NCI-H1417 treated with DMSO at 0.1 percent for 48 hours (cell line): ENCODE results near the gene NPNT.
"Not testable (repeated sequence)": the region's sequence is repeated elsewhere in the genome, so short reads cannot be mapped to it uniquely, and the experiment has no call there.

Experiments
- DNase-seq: peaks from one replicate; lab custom pipeline; 2025; lab: John Stamatoyannopoulos, UW

Gene NPNT, protein sequence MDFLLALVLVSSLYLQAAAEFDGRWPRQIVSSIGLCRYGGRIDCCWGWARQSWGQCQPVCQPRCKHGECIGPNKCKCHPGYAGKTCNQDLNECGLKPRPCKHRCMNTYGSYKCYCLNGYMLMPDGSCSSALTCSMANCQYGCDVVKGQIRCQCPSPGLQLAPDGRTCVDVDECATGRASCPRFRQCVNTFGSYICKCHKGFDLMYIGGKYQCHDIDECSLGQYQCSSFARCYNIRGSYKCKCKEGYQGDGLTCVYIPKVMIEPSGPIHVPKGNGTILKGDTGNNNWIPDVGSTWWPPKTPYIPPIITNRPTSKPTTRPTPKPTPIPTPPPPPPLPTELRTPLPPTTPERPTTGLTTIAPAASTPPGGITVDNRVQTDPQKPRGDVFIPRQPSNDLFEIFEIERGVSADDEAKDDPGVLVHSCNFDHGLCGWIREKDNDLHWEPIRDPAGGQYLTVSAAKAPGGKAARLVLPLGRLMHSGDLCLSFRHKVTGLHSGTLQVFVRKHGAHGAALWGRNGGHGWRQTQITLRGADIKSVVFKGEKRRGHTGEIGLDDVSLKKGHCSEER

GRCh38 chr4:105894660-105895582 is at the start of gene NPNT:
NPNT (plus strand) TSS chr4:105895471; CDS start chr4:105895653, 182 bp downstream.
- DNase-seq: no peak

DNA sequence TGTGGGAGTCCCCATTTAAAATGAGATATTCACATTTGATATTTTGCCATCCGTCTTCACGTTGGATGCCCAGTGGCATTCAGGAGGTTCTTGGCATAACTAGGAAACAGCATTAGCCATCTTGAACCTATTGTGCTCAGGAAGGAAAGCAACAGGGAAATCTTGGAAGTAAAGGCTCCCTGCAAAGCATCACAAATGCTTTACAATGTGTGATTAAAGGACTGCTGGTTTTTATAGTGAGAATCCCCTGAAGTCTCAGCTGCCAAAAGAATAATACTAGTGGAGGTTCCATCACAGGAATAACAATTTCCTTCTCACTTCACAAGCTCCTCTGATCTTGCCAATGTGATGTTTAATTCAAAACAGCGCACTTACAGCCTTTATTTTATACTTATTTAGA is 49.7 kb upstream of the NPNT start:
- no peak for DNase-seq

GRCh38 chr4:105848359-105848758 is 46.9 kb upstream of the NPNT start:
- not testable (repeated sequence) for DNase-seq

DNA sequence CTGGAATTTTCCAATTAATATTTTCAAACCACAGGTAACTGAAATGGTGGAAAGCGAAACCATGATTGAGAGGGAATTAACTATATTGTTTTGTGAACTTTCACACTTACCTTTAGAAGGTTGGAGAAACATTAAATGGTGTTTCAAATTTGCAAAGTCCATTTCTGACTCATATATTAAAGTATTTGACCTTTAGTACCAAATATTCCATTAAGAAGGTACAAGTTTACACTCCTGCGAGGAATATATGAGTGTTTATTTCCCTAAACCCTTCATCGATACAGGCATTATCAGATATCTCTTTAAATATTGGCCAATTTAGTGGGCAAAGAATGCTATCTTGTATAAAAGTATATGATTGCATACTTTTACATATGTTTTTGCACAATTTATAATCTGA is 44.1 kb upstream of the NPNT start:
- no peak for DNase-seq

- DNase-seq: not testable (repeated sequence)
Observed at GRCh38 chr4:105852230-105852629, 43.0 kb upstream of the NPNT start.

GRCh38 chr4:105858466-105859040 is 36.7 kb upstream of the NPNT start:
- no peak for DNase-seq

DNA sequence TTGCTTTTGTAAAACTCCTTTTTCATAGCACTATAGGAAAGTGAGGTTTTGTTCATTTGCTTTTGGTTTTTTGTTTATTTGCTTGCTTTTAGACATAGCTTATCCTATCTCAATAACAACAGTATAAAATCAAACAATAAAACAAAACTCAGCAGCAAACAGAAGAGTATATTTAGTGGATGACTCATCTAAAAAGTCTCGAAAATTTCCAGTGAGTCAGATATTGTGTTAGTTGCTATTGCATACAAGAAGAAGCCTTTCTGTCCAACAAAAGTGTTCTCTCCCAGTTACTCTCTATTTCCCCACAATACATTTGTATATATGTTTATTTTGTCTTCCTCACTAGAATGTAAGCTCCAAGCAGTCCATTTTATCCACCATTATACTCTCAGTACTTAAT is 36.0 kb upstream of the NPNT start:
- DNase-seq: no peak

DNA sequence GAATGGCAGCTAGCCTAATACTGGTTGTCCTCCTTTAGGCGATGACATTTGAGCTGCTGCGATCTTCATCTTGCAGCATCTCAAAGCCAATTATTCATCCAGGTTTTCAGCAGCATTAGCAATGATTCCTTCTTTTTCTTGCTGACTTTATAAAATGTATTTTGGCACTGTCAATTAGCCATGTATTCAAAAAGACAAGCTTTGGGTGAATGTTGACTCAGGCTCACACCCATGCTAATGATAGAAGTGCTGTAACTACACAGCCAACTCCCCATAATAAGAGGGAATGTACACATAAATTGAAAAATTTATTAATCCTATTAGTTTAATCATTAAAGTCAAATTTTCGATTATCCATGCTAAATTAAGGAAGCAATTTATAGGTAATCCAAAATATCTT is 24.3 kb upstream of the NPNT start:
- no peak for DNase-seq

GRCh38 chr4:105871997-105872396 is 23.3 kb upstream of the NPNT start:
- DNase-seq: no peak

GRCh38 chr4:105875233-105875632 is 20.0 kb upstream of the NPNT start:
- DNase-seq: no peak

DNA sequence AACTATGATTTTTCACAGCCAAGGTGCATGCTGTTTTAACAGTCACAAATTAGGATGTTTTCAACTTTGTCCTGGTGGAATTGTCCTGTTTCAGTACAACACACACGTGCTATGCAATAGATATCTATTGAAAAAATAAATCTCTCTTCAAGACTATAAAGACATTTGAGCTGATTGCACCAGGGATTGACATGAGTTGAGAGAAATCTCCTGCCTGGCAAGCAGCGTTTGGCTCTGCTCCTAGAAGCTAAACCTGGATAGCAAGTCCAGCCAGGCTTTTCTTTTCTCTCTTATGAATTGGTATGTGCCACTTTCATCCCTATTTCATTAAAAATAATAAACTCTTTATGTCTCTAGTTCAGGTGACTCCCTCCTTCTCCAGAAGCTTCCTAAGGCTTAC is 16.6 kb upstream of the NPNT start:
- DNase-seq: no peak

DNA sequence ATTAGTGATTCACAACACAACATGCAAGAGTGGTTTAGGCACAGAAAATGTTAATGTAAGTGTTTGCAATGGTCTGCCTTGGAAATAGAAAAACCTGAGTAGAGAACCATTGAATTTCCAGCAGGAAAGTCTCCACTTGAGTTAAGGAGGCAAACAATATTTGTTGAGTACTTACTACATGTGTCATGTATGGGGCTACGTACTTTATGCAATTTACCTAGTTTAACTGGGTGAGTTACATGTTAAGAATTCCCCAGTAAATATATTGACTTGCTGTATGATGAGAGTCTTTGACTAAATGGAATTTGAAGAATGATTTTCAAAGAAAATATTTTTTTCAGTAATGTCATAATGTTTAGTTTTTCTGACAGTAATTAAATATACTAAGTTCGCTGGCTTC is 7.8 kb upstream of the NPNT start:
- no peak for DNase-seq

- DNase-seq: no peak
Observed at GRCh38 chr4:105895583-105896460, 551 bp downstream of the NPNT start.

DNA sequence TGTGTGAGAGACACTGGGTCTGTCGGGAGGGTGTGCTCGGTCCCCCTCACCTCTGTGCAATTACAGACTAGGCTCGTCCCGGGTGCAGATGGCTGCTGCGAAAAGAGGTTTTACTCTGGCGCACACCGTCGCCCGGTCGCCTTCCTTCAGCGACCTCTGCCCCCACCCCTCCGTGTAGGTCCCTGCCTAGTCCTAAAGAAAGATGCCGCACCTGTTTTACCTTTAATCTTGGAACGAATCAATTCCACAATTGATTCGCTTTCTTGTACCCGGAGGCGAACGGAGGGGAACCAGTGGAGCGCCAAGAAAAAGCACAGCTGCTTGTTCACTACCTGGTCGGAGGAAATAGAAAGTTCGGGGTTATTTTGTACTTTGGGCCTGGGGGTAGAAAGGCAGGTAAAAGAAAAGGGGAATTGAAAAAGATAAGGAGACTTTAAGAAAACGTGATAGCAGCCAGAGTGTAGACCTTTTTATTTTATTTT is 1.2 kb downstream of the NPNT start:
- DNase-seq: no peak

- DNase-seq: no peak
Observed at GRCh38 chr4:105896984-105897775, 1.9 kb downstream of the NPNT start.

- DNase-seq: no peak
Observed at GRCh38 chr4:105900541-105900940, 5.3 kb downstream of the NPNT start.

DNA sequence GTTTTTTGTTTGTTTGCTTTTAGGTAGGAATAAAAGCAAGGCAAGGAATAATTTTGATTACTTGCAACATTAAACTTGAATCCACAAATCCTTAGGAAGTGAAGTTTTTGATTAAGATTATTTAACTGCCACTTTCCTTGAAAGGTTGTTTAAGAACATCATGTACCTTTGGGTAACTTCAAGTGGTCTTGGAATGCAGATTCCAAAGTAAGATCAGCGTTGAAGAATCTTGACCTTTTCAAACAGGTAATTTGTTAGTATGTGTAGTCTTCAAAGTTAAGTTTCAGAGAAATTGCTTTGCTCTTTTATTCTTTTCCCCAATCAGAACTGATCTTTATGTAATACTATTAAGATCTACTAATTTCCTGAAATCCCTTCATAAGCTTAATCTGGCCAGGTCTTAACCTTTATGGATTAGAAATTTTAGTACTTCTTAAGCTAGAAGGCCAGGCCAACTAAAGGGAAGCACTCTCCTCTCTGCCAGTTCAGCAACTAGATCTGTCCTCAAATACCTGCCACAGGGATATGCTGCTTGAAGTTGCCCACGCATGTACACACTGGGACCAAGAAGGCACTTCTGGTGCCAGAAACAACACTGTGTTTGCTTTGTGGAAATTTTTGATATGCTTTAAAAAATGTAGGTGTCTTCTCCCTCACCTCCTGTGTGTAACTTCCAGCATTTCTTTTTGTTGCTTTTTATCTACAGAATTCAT is 7.4 kb downstream of the NPNT start:
- no peak for DNase-seq

GRCh38 chr4:105909787-105910281 is 14.6 kb downstream of the NPNT start:
- no peak for DNase-seq

GRCh38 chr4:105911426-105911825 is 16.2 kb downstream of the NPNT start:
- no peak for DNase-seq
